Measurements from ENCODE around the gene AHCYL2.

AHCYL2 gene

GRCh38 chr7:129375141-129375938, 150.5 kb downstream of the AHCYL2 start:
- no peak for TF ChIP-seq HDGF (IDR thresholded peaks at IDR 0.05; ENCODE audit: borderline replicate concordance)
- TF ChIP-seq CTBP1 (IDR thresholded peaks at IDR 0.05; ENCODE audit: borderline replicate concordance) = no peak
- no peak for TF ChIP-seq NFRKB (IDR thresholded peaks at IDR 0.05)
- TF ChIP-seq L3MBTL2 (conservative IDR thresholded peaks at IDR 0.05) = no peak
- TF ChIP-seq ZNF384 (IDR thresholded peaks at IDR 0.05) = no peak
- no peak for TF ChIP-seq ELF4 (IDR thresholded peaks at IDR 0.05)
- no peak for TF ChIP-seq TARDBP (IDR thresholded peaks at IDR 0.05)
- TF ChIP-seq BHLHE40 (IDR thresholded peaks at IDR 0.05; ENCODE audit: borderline replicate concordance) = no peak
- no peak for TF ChIP-seq LEF1 (IDR thresholded peaks at IDR 0.05; ENCODE audit: borderline replicate concordance)
- no peak for TF ChIP-seq PKNOX1 (IDR thresholded peaks at IDR 0.05)
- TF ChIP-seq FOXM1 (IDR thresholded peaks at IDR 0.05; ENCODE audit: borderline replicate concordance) = no peak
- TF ChIP-seq SP1 (IDR thresholded peaks at IDR 0.05) = no peak
- TF ChIP-seq FOXA1 (IDR thresholded peaks at IDR 0.05) = no peak
- TF ChIP-seq ARNT (IDR thresholded peaks at IDR 0.05) = no peak
- no peak for TF ChIP-seq FOXK2 (IDR thresholded peaks at IDR 0.05)
- TF ChIP-seq SUZ12 (IDR thresholded peaks at IDR 0.05) = no peak
- ChIA-PET CTCF (interaction anchor here (0.6 to 3.5 kb wide), 10 partner anchors 8 to 77 kb away, joined by 3 to 32 read pairs (median 5); partner anchors contain the start of gene STRIP2), POLR2A (no interaction called here)
- DNase-seq (ENCODE audit: extremely low spot score) = no peak

- no peak for TF ChIP-seq NFRKB (IDR thresholded peaks at IDR 0.05)
- no peak for TF ChIP-seq TARDBP (IDR thresholded peaks at IDR 0.05)
- TF ChIP-seq FOXM1 (IDR thresholded peaks at IDR 0.05; ENCODE audit: borderline replicate concordance) = no peak
- TF ChIP-seq ARNT (IDR thresholded peaks at IDR 0.05) = no peak
- no peak for TF ChIP-seq BHLHE40 (IDR thresholded peaks at IDR 0.05; ENCODE audit: borderline replicate concordance)
- no peak for TF ChIP-seq PKNOX1 (IDR thresholded peaks at IDR 0.05)
- no peak for TF ChIP-seq SP1 (IDR thresholded peaks at IDR 0.05)
- TF ChIP-seq HDGF (IDR thresholded peaks at IDR 0.05; ENCODE audit: borderline replicate concordance) = no peak
- no peak for TF ChIP-seq LEF1 (IDR thresholded peaks at IDR 0.05; ENCODE audit: borderline replicate concordance)
- no peak for TF ChIP-seq FOXK2 (IDR thresholded peaks at IDR 0.05)
- no peak for TF ChIP-seq FOXA1 (IDR thresholded peaks at IDR 0.05)
- no peak for TF ChIP-seq ELF4 (IDR thresholded peaks at IDR 0.05)
- no peak for TF ChIP-seq ZNF384 (IDR thresholded peaks at IDR 0.05)
- no peak for TF ChIP-seq CTBP1 (IDR thresholded peaks at IDR 0.05; ENCODE audit: borderline replicate concordance)
- TF ChIP-seq L3MBTL2 (conservative IDR thresholded peaks at IDR 0.05) = no peak
- no peak for TF ChIP-seq SUZ12 (IDR thresholded peaks at IDR 0.05)
- peak; percentile 51 for DNase-seq (ENCODE audit: extremely low spot score)
- POLR2A ChIA-PET = no interaction called here
- CTCF ChIA-PET = interaction anchor here (0.6 to 3.5 kb wide), 17 partner anchors 9 to 270 kb away, joined by 3 to 32 read pairs (median 4); partner anchors contain the start of gene STRIP2
Measured at GRCh38 chr7:129376076-129376777, 151.4 kb downstream of the AHCYL2 start.

GRCh38 chr7:129376778-129377700, 152.2 kb downstream of the AHCYL2 start:
- TF ChIP-seq NFRKB (IDR thresholded peaks at IDR 0.05) = no peak
- no peak for TF ChIP-seq HDGF (IDR thresholded peaks at IDR 0.05; ENCODE audit: borderline replicate concordance)
- TF ChIP-seq ARNT (IDR thresholded peaks at IDR 0.05) = no peak
- no peak for TF ChIP-seq SP1 (IDR thresholded peaks at IDR 0.05)
- TF ChIP-seq LEF1 (IDR thresholded peaks at IDR 0.05; ENCODE audit: borderline replicate concordance) = no peak
- ChIA-PET CTCF (interaction anchor here (1.1 to 3.5 kb wide), 4 partner anchors 8 to 14 kb away, joined by 3 to 32 read pairs (median 6); no protein-coding TSS in a partner anchor), POLR2A (no interaction called here)
- no peak for DNase-seq (ENCODE audit: extremely low spot score)

- POLR2A ChIA-PET = no interaction called here
Measured at GRCh38 chr7:129381710-129382484, 157.1 kb downstream of the AHCYL2 start.

More at GRCh38 chr7:129381710-129382484, 157.1 kb downstream of the AHCYL2 start:
- CTCF ChIA-PET = interaction anchor here (0.7 kb wide), 1 partner anchor 321 kb away, joined by 4 read pairs; no protein-coding TSS in a partner anchor
- TF ChIP-seq PKNOX1 (IDR thresholded peaks at IDR 0.05) (no peak), TARDBP (IDR thresholded peaks at IDR 0.05) (no peak), CTBP1 (IDR thresholded peaks at IDR 0.05; ENCODE audit: borderline replicate concordance) (no peak), FOXK2 (IDR thresholded peaks at IDR 0.05) (no peak)
- no peak for DNase-seq (ENCODE audit: extremely low spot score)

All from HEK293T (cell line).